ENCODE data around the gene FBXW11.
"Not testable (repeated sequence)": the region's sequence is repeated elsewhere in the genome, so short reads cannot be mapped to it uniquely, and the experiment has no call there.

The FBXW11 gene

DNA sequence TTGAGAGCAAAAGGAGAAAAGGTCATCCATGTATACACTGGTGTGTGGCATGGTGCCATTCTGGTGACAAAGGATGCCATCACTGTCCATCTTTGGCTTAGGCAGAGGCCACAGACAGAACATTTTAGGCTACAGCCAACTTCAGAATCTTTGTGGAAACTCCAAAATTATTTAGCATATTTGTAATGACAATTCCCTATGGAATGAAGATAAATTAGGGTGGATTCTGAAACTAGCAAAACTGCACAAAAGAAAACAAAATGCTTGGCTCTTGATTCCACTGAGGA lies 92.5 kb downstream of the FBXW11 start:
- DNase-seq (ENCODE audit: low read depth in 2 of 2), result no peak

DNA sequence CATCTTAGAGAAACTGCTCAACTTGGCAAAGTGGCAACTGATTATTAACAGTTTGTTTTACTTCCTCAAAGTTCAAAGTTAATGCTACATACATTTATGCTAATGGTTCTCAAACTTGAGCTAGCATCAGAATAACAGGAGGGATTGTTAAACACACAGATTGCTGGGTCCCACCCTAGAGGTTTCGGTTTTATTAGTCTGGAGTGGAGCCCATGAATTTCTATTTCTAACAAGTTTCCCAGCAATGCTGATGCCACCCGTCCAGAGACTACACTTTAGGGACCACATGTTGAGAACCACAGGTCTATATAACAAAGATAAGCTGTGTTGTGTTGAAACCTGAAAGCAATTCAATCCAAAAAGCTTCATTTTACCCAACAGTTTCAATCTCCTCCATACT lies 95.3 kb downstream of the FBXW11 start:
- DNase-seq (ENCODE audit: low read depth in 2 of 2), result no peak

DNA sequence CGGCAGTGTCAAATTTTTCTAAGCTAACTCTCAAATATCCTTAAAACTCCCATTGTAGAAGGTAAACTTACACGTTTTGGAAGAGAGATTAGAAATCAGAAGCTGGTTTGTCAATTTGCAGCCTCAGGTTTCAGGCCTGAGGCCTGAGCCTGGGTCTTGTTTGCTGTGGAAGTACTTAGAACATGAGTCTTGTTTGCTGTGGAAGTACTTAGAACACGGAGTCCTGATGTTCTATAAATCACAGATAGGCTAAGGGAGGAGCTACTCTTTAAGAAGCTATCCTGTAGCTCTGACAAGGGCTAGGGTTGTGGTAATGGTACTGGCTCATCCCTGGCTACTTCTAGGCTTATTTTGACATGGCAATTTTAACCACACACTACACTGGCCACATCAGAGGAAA lies 97.8 kb downstream of the FBXW11 start:
- DNase-seq (ENCODE audit: low read depth in 2 of 2), result no peak

DNA sequence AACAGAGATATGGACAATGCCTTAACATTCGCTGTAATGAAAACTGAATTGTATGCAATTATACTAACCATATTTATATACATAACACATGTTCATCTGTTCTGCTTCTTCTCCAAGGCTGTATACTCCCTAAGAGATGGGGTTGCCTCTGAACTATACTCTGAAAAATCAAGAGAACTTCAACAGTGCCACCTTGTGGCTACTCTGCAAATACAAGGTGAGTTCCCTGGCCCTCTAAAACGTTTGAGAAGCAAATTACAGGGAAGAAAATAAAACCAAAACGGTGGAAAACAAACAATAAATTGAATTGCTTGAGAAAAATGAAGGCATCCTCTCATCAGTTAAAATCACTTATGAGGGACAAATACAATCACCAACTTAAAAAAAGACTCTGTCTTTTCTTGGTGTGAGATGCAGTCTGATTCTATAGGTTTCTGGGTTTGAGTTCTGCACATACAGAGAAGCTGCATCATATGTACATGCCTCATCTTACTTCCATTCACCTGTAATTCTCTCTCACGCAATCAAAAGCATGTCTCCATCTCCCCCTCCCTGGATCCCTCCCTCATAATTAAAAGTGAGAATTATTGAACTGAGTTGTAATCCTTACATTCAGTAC lies 98.6 kb downstream of the FBXW11 start:
- peak in 1 of 2 donors; percentile 18 for DNase-seq (ENCODE audit: low read depth in 2 of 2)

DNA sequence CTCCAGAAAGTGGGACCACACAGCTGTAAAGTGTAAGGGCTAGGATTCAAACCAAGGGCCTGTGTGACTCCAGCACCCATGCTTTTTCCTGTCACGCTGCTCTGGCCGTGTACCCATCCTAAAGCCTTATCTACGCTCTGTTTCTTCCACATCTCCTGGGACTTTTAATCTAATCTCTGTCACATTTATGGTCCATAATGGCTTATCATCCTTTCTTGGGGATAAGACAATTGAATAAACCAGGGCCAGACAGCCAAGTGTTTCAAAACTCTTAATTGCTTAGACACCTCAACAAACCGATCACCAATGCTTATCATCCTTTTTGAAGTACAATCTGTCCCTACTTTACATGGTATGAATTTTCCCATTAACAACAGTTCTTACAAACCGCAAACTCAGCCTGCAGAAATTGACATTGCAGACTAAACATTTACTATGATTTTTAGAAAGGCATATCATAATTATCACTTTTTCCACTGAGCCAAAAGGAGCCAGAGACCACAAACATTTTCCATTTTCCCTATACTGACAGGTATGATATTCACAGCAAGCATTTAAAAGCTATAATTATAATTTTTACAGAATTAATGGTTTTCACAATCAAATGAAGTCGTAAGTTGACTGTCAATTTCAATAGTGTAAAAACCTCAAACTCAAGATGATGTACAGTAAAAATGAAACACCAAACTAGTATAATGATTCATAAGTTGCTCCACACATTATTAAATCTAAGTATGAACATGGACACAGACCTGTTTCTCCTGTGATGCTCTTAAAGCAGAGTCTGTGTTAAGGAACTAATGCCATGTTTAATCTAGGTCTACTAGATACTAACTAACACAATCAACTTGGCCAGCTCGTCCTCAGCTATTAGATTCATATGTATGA lies 99.5 kb downstream of the FBXW11 start:
- DNase-seq (ENCODE audit: low read depth in 2 of 2), result no peak

DNA sequence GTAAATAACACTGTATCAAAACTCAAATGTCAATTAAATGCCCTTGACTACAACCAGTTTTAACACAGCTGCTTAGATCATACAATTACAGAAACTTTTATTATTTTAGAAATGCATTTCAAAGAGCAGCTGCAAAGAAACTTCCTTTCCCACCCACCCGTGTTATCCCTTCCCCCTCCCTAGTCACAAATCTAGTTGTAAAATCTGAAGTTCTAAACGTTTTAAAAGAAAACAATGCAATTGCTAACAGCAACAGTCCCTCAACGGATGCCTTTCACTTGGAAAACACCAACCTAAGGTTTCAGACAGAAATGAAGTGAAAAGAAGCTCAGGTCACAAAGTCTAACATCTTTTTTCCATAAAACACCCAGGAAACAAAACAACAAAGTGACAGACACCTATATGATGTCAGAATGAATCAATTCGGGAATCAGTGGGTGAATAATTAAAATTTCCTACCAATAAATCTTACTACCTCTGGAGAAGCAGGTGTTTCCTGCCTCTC lies 100.3 kb downstream of the FBXW11 start:
- DNase-seq (ENCODE audit: low read depth in 2 of 2), result no peak

DNA sequence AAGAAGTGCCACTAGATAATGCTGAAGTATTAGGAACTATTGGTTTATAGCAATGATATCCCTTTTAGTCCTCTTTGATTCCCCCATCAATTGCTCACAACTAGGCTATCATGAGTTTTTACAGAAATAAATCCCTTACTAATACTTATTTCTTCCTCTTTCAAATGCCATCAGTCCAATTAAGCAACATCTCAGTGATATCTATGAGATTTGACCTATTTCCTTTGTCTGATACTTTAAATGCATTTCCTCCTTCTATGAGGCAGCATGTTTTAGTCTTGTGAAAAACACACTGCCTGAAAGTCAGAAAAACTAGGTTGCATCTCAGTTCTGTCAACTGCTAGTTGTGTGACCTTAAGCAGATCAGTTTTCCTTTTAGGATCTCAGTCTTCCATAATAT lies 101.6 kb downstream of the FBXW11 start:
- no peak for DNase-seq (ENCODE audit: low read depth in 2 of 2)

DNA sequence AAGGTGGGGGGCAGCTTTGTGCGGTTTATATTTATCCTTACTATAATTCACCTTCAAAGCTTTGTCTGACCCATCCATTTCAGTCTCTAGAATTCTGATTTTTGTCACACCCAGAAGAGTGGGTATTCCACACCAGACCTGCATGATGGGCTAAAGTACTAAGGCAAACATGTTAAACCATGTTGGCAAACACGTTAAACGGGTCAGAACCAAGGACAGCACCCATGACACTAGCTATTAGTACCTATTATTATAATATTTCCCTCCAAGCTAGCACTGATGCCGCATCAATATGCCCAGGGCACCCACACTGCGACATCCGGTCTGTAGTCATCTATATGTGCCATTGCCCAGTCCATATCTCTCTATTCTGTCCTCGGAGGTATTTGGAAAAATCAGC lies 104.7 kb downstream of the FBXW11 start:
- DNase-seq (ENCODE audit: low read depth in 2 of 2), result no peak

DNA sequence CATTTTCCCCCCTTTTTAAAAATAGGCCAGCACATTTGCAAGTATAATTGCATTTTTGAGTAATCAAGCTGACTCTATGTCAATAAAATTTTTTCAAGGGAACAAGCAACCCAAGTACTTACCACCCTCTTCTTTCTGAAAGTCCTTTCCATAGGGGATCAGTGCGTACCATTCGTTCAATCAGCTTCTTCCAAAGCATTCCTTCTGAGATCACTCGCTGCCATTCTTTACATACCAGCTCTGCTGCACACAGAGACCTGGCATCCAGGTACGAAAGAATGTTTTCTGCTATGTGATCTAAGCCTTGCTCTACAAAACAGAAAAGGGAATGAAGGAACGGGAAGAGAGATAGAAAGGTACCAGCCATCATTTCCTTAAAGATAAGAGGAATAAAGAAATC lies 106.6 kb downstream of the FBXW11 start:
- no peak for DNase-seq (ENCODE audit: low read depth in 2 of 2)

DNA sequence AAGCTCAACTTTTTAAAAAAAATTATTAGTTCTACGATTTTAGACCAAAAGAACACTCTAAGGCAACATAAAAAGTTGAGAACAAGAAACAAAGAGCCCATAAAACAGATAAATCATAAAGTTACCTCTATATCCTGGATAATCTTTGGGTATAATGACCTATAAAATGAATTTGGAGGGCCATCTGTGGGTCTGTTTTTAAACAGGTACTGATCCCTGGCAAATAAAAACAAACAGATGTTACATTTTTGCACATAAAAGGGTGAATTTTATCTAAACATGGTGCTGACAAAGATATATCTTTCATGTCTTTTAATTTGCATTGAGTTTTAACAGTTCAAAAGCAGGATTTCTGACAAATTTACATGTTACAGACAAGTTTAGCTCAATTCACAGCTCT lies 107.6 kb downstream of the FBXW11 start:
- no peak for DNase-seq (ENCODE audit: low read depth in 2 of 2)

DNA sequence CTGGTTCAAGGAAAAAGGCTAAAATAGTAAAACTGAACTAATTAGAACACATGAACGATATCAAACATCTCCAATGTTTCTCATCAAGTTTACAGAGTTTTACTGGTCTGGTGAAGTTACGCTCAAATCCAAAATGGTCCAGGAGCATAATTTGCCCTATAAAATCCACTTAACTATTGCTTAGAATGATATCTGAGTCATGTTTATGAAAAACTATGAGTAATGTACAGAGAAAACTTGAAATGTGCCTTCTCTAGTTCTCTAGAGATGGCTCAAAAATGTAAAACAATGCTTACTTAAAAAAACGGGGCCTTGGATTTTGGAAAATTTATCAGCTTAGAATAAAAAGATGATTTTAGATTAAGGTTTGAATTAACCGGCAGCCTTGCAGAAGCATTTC lies 108.1 kb downstream of the FBXW11 start:
- no peak for DNase-seq (ENCODE audit: low read depth in 2 of 2)

DNA sequence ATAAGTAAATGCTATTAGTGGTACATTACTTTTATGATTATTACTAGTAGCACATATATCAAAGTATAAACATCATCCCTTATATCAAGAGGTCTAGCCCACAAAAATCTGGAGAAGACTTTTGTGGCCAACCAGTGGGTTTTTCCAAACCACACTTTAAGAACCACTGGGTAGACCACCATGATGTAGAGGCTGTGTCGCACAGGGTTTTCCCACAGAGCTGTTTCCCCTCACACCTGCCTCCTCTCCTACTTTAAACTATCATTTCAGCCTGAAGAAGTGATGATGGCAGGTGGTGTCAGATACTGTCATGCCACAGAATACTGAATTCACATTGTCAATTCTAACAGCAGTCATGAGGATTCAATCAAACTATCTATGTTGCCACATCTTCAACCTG lies 109.2 kb downstream of the FBXW11 start:
- DNase-seq (ENCODE audit: low read depth in 2 of 2), result no peak

DNA sequence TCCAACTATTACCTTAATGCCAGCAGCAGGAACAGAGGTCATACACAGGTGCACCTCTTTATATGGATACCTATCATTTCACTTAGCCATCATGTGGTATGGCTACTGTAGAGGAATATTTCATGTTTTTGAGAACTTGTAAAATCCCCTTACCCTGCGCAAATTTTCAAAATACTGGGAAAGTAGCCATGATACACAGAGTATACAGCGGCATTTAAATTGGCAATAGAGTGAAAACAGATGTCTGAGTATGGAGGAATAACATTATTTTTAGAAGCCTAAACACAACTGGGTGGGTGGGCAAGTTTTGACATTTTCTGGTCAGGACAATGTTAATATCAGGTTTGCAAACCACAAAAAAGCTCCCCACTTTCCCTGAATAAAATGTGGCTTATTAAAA lies 111.4 kb downstream of the FBXW11 start:
- no peak for DNase-seq (ENCODE audit: low read depth in 2 of 2)

DNA sequence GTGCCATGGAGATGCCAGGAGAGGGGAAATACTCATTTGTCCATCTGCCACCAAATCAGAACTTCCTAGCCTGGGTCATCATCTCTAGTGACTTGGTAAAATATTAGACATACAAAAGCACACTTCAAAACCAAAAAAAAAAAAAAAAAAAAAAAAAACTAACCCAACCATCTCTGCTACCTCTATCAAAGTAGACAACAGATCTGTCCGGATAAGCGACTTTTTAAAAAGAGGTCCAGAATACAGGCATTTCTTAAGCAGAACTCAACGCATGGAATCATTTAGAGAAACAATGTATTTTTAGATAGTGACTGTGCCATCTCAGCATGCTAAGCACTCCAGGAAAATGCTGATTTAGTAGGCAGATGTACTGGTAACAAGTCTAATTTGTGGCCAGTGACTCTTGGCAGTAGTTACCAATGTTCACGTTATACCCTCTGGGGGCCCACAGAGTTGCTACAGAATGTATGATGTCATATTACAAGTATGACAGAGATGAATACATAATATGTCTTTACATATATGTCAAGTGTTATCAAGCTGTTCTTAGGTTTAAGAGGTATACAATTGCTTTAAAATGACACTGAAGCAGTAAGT lies 113.0 kb downstream of the FBXW11 start:
- DNase-seq (ENCODE audit: low read depth in 2 of 2), result no peak

DNA sequence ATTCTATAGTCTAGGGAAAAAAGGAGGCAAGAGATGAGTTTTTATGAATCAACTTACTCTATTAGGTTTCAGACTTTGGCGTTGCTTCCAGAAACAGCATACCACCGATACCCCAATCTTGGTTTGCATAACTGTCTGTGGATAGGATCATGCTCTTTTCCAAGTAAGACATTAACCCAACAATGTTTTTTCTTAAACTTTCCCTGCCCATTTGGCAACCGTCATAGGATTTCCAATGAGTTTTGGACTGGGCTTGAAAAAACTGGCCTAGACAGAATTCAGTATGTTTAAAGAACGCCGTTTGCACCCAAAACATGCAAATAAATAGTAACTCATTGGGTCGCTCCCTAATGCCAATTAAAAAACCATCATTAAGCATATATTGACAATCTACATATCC lies 114.8 kb downstream of the FBXW11 start:
- no peak for DNase-seq (ENCODE audit: low read depth in 2 of 2)

DNA sequence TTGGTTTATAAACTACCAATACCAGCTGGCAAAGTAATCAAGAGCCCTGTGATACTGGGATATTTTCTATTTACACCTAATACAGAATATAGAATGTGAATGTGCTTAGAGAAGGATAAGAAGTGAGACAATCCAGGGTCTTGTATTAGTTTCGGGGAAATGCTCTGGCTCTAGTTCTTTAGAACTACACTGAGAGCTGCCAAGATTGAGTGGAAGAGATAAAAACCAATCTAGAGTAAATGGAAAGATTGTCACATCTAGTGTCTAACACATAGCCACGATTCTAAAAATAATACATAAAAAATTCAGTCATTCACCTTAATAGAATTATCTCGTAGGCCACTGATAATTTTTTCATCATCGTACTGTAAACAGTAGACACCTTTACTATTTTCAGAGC lies 115.3 kb downstream of the FBXW11 start:
- no peak for DNase-seq (ENCODE audit: low read depth in 2 of 2)

DNA sequence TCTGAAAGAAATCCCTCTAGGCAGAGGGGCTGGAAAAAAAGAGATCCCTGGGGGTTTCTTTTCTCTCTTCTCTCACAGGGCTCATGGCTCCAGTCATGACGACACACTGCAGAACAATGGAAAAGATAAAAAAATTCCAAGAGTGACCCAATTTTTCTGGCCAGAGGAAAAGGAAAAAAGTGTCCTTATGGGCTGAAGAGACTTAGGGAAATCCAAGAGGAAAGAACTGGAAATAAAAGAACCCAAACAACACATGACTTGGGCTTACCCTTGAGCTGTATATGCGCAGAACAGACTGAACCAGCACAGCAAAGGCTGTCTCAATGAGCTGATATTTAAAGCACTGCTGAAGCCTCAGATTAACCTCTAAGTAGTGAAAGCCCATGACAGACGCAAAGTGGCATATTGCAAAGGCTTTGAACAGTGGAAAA lies 118.4 kb downstream of the FBXW11 start:
- no peak for DNase-seq (ENCODE audit: low read depth in 2 of 2)

DNA sequence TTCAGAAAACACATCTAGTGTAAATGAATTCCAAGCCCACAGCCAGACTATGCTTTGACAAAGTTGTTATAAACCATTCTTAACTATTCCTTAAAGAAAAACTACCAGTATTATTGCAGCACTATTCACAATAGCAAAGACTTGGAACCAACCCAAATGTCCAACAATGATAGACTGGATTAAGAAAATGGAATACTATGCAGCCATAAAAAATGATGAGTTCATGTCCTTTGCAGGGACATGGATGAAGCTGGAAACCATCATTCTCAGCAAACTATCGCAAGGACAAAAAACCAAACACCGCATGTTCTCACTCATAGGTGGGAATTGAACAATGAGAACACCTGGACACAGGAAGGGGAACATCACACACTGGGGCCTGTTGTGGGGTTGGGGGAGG lies 120.4 kb downstream of the FBXW11 start:
- DNase-seq (ENCODE audit: low read depth in 2 of 2), result not testable (repeated sequence)

DNA sequence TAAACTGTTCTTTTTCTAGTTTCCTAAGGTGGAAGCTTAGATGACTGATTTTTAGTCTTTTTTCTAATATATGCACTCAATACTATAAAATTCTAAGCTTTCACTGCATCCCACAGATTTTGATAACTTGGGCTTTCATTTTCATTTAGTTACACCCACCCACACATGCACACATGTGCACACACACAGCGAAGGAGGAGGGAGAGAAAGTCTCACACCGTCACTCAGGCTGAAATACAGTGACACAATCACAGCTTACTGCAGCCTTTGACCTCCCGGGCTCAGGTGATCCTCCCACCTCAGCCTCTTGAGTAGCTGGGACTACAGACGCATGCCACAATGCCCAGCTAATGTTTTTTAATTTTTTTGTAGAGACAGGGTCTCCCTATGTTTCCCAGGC lies 124.3 kb downstream of the FBXW11 start:
- DNase-seq (ENCODE audit: low read depth in 2 of 2), result no peak

DNA sequence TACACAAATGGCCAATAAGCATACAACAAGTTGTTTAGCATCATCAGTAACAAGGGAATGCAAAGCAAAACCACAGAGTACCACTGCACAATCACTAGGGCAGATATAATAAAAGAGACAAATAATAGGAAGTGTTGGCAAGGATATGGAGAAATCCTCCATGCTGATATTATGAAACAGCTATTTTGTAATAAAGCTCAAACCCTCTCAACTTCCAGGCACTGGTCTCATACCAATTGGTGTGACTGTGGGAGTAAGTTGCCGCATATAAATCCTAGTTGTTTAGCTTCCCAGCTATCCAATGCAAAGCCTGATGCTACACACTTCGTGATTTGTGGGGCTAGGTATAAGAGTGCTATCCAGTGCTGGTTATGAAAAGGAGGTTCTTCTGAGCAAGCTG lies 132.2 kb downstream of the FBXW11 start:
- DNase-seq (ENCODE audit: low read depth in 2 of 2), result no peak

DNA sequence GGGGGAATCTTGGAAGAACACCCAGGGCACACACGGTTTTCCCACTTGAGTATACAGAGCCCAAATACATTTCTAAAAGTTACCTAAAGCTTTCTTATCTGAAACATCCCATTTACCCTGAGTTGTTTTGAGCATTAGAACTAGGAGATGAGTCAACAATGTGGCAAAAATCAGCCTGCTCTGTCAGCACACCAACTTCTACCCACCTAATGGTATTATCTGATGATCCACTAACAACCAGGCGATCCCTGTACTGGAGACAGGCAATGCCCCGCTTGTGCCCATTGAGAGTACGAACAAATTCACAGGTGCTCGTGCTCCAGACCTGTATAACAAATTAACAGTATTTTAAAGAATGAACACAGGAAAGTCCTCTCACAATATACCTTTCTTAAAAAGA lies 133.8 kb downstream of the FBXW11 start:
- DNase-seq (ENCODE audit: low read depth in 2 of 2), result no peak

DNA sequence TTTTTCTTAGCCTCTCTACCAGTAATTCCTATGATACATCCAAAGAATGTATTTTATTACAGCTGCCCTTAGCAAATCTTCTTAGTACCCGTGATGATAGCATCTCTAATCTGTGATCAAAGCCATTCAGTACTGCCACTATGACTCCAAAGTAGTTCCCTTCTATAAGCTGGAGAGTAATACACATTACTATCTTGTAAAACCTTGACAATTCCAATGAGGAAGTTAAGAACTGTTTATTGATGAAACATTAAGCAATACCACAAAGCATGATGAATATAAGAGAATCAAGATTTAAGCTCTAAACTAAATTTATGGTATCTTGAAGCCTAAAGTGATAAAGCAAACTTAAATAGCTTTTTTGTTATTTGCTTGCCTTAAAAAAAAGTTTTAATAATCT lies 134.7 kb downstream of the FBXW11 start:
- no peak for DNase-seq (ENCODE audit: low read depth in 2 of 2)

DNA sequence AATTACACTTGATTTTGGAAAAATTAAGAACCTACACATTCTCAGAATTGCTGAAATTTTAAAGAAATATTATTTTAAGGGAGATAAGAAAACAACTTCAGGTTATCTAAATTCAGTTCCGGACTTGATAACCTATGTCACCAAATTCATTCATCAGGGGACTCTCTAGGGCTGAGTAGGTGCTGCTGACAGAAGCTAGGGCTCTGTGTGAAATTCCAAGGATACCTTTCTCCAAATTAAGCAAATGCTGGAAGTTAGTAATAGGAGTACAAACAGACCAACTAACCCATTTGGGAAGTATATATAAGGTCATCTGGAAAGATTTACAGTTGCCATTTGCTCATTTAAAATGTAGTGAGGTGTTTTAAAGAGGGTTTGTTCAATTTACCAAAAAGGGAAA lies 136.5 kb downstream of the FBXW11 start:
- DNase-seq (ENCODE audit: low read depth in 2 of 2), result no peak

Data from stimulated activated CD4-positive, alpha-beta T cell treated with anti-CD3 and anti-CD28 coated beads, Interleukin-1b, Interleukin-23, amount 100 ng/mL, for 1 hour (primary cell).